OCI-M2 (cell line): Measurements from ENCODE around the gene PCDHGA10.
"Not testable (repeated sequence)": the region's sequence is repeated elsewhere in the genome, so short reads cannot be mapped to it uniquely, and the experiment has no call there.

Experiments
- DNase-seq: peaks from one replicate; lab custom pipeline; 2025; ENCODE audit not compliant: unreplicated experiment; lab: John Stamatoyannopoulos, UW

PCDHGA10 gene

DNA sequence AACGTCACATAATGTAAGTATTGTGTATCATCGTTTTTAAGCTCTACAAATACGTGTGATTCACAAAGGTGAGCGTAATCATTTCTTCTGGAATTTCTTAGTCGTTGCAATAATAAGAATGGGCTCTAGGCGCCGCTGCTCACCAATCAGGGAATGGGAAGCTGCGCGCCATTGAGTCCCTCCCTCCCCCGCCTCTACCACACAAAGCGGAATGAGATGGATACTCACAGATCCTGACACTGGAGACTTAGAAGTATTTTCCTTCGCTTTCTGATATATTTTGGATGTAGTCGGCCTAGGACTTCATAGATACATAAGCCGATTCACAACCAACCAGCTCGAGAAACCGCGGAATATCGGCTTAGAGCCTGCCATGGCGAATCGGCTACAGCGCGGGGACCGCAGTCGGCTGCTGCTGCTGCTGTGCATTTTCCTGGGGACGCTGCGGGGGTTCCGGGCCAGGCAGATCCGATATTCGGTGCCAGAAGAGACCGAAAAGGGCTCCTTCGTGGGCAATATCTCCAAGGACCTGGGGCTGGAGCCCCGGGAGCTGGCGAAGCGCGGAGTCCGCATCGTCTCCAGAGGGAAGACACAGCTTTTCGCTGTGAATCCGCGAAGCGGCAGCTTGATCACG, 8.2 kb downstream of the PCDHGA10 start, which contains the start of gene PCDHGA11:
Gene PCDHGA11, plus strand, starts transcription at position 197 of the 634 bp plus-strand sequence. Its CDS starts 177 bp downstream, at position 374.
- no peak for DNase-seq

DNA sequence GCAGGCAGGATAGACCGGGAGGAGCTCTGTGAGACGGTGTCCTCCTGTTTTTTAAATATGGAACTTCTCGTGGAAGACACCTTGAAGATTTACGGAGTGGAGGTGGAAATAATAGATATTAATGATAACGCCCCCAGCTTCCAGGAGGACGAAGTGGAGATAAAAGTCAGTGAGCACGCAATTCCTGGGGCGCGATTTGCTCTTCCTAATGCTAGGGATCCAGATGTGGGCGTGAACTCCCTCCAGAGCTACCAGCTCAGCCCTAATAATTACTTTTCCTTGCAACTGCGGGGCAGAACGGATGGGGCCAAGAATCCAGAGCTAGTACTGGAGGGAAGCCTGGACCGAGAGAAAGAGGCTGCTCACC, 8.7 kb downstream of the PCDHGA10 start:
- DNase-seq = no peak

DNA sequence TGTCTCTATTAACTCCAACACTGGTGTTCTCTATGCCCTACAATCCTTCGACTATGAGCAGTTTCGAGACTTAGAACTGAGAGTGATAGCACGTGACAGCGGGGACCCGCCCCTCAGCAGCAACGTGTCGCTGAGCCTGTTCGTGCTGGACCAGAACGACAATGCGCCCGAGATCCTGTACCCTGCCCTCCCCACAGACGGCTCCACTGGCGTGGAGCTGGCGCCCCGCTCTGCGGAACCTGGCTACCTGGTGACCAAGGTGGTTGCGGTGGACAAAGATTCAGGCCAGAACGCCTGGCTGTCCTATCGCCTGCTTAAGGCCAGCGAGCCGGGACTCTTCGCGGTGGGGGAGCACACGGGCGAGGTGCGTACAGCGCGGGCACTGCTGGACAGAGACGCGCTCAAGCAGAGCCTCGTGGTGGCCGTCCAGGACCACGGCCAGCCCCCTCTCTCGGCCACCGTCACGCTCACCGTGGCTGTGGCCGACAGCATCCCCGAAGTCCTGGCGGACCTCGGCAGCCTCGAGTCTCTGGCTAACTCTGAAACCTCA, 10.0 kb downstream of the PCDHGA10 start:
- no peak for DNase-seq

DNA sequence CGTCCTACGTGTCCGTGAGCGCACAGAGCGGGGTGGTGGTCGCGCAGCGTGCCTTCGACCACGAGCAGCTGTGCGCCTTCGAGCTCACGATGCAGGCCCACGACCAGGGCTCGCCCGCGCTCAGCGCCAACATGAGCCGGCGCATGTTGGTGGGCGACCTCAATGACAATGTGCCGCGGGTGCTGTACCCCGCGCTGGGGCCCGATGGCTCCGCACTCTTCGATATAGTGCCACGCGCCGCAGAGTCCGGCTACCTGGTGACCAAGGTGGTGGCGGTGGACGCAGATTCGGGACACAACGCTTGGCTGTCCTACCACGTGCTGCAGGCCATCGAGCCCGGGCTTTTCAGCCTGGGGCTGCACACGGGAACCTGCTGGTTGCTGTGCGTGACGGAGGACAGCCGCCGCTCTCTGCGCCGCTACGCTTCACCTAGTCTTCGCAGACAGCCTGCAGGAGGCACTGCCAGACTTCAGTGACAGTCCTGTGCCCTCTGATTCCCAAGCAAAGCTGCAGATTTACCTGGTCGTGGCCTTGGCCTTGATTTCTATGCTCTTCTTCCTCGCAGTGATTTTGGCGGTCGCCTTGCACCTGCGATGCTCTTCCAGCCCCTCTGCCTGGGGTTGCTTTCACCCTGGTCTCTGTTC, 15.1 kb downstream of the PCDHGA10 start:
- DNase-seq = no peak

DNA sequence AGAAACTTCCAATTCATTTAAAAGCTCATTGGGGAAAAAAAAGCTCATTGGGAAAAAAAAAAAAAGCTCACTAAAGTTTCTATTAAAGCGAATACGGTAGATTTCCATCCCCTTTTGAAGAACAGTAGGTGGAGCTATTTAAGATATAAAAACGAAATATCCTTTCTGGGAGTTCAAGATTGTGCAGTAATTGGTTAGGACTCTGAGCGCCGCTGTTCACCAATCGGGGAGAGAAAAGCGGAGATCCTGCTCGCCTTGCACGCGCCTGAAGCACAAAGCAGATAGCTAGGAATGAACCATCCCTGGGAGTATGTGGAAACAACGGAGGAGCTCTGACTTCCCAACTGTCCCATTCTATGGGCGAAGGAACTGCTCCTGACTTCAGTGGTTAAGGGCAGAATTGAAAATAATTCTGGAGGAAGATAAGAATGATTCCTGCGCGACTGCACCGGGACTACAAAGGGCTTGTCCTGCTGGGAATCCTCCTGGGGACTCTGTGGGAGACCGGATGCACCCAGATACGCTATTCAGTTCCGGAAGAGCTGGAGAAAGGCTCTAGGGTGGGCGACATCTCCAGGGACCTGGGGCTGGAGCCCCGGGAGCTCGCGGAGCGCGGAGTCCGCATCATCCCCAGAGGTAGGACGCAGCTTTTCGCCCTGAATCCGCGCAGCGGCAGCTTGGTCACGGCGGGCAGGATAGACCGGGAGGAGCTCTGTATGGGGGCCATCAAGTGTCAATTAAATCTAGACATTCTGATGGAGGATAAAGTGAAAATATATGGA, 17.7 kb downstream of the PCDHGA10 start, which contains the start of gene PCDHGA12:
Gene PCDHGA12, plus strand, starts transcription at position 176 of the 782 bp plus-strand sequence. Its CDS starts 253 bp downstream, at position 429.
- no peak for DNase-seq

DNA sequence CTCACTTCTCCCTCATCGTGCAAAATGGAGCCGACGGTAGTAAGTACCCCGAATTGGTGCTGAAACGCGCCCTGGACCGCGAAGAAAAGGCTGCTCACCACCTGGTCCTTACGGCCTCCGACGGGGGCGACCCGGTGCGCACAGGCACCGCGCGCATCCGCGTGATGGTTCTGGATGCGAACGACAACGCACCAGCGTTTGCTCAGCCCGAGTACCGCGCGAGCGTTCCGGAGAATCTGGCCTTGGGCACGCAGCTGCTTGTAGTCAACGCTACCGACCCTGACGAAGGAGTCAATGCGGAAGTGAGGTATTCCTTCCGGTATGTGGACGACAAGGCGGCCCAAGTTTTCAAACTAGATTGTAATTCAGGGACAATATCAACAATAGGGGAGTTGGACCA, 18.5 kb downstream of the PCDHGA10 start:
- DNase-seq = no peak

DNA sequence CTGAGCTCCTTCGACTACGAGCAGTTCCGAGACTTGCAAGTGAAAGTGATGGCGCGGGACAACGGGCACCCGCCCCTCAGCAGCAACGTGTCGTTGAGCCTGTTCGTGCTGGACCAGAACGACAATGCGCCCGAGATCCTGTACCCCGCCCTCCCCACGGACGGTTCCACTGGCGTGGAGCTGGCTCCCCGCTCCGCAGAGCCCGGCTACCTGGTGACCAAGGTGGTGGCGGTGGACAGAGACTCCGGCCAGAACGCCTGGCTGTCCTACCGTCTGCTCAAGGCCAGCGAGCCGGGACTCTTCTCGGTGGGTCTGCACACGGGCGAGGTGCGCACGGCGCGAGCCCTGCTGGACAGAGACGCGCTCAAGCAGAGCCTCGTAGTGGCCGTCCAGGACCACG, 19.5 kb downstream of the PCDHGA10 start:
- not testable (repeated sequence) for DNase-seq

DNA sequence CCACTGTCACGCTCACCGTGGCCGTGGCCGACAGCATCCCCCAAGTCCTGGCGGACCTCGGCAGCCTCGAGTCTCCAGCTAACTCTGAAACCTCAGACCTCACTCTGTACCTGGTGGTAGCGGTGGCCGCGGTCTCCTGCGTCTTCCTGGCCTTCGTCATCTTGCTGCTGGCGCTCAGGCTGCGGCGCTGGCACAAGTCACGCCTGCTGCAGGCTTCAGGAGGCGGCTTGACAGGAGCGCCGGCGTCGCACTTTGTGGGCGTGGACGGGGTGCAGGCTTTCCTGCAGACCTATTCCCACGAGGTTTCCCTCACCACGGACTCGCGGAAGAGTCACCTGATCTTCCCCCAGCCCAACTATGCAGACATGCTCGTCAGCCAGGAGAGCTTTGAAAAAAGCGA, 19.9 kb downstream of the PCDHGA10 start:
- DNase-seq = not testable (repeated sequence)

DNA sequence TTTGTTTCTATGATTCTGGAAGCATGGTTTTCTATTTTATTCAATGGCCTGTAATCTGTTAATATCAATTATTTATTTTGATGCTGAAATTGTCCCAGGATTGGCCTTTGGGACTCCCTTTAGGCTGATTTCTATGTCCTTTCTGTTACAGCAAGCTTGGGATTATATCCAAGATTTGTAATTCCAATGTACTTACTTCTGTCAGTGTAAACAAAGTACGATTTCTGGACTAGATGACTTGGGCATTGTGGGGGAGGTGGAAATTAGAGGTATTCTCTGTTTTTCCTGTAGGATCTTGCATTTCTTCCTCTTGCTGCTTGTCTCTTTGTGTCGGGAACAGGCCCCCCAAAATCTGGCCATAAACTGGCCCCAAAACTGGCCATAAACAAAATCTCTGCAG, 21.2 kb downstream of the PCDHGA10 start:
- no peak for DNase-seq

DNA sequence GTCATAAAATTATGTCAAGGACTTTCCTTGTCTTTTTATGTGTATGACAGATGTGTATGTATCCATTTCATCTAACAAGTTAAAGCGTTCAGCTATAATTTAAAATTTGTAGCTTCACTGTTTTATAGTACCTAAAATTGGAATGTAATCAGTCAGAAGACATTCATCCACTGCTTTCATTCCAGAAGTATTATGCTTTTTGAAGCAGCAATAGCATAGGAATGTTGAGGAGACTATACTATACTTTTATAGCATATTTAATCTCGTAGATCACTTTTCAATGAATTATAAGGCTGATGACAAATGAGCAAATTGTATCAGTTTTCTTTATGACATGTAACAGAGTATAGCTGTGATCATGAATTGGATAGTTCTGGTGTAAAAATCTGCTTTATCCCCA, 24.4 kb downstream of the PCDHGA10 start:
- no peak for DNase-seq

DNA sequence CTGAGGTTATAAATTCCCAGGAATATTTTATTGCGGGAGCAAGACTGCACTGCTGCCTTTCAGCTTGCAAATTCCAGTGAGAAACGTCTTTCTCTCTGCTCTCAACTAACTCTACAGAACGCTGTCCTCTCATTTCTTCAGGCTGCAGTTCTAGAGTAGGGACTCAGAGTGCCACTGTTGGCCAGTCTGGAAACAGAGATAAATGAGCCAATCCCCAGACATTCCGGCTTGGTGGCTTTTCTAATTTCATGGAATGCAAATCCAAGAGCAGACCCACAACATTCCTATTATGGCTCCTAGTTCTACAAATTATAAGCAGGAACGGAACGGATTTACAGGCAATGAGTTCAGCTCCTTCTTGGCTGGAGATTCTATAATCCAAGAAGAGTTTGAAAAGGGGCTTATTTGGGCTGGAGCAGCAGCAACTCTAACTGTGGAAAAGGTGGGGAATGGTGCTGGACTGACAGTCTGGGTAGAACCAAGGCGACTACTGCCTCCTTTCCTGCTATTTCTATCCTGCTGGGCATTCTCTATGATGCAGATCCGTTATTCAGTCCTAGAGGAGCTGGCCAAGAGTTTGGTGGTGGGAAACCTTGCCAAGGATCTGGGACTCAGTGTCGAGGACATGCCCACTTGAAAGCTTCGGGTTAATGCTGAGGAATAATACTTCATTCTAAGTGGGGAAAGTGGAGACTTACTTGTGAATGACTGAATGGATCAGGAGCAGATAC, 26.8 kb downstream of the PCDHGA10 start:
- no peak for DNase-seq

DNA sequence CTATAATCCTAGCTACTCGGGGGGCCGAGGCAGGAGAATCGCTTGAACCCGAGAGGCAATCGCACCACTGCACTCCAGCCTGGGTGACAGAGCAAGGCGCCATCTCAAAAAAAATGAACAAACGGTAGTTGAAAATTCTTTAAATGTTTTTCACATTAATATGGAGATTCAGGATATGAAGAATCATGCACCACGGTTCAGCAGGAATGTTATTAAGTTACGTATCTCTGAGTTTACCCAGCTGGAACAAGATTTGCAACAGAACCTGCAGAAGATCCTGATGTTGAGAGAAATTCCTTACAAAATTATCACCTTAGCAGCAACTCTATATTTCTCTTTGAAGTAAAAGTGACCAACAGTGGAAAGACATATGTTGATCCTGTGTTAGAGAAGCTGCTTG, 27.6 kb downstream of the PCDHGA10 start:
- no peak for DNase-seq

DNA sequence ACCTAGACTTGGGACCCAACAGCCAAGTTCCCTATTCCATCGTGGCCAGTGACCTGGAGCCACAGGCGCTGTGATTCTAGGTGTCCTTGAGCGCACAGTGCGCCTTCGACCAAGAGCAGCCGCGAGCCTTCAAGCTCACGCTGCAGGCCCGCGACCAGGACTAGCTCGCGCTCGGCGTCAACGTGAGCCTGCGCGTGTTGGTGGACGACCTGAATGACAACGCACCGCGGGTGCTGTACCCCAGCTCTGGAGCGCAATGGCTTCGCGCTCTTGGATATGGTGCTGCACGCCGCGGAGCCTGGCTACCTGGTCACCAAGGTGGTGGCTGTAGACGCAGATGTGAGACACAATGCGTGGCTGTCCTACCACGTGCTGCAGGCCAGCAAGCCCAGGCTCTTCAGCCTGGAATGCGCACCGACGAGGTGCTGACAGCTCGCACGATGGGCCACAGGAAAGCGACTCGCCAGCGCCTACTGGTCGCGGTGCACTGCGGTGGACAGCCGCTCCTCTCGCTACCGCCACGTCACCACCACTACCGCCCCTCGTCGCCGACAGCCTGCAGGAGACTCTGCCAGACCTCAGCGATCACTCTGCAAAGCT, 28.9 kb downstream of the PCDHGA10 start:
- no peak for DNase-seq

DNA sequence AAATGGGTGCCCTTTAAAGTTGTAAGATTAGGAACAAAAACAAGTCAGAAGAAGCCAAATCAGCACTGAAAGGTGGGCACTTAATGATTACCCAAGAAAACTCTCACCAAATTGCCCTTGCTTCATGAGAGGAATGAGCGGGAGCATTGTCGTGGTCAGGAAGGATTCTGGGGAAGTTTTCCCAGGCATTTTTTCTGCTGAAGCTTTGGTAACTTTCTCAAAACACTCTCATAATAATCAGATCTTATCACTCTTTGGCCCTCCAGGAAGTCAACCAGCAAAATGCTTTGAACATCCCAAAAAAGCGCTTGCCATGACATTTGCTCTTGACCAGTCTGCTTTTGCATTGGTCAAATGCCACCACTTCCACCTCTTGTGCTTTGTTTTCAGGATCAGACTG, 52.6 kb downstream of the PCDHGA10 start:
- no peak for DNase-seq
